Measurements from ENCODE around the gene FAM151A.

FAM151A gene

DNA sequence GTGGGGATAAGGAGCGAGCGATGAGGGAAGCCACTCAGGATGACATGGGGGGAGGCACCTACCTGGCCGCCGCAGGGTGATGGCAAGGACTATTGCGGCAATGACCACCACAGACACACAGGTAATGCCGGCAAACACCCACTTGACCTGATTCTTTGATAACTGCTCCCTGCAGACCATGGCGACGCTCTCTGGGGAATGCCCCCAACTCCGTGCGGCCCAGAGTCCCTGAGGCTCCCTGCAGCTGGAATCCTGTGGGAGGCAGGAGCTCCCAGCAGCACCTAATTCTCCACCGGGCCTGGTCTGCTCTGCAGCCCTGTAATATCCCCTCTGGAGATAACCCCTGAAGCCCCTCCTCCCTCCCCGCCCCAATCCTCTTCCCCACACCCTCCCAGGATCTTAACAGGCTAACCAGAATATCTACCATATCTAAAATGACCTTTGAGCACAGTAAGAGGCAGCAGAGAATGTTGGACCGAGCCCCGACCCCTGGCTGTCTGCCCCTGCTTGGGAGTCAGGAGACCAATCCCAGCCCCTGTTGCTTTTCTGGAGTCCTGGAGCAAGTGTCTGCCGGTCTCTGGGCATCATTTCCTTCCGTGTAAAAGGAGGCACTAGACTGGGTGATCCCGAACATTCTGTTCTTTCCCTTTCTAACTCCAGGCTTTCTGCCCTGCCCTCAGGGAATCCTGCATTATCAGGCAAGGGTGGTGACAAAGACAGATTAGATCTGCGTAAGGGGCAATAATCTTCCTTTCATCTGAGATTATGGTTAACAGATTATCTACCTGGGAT, at the start of gene FAM151A:
Gene FAM151A, minus strand, starts transcription at position 310 of the 792 bp plus-strand sequence. Its CDS starts 130 bp downstream, at position 180.
- no peak for DNase-seq (ENCODE audit: low spot score)

DNA sequence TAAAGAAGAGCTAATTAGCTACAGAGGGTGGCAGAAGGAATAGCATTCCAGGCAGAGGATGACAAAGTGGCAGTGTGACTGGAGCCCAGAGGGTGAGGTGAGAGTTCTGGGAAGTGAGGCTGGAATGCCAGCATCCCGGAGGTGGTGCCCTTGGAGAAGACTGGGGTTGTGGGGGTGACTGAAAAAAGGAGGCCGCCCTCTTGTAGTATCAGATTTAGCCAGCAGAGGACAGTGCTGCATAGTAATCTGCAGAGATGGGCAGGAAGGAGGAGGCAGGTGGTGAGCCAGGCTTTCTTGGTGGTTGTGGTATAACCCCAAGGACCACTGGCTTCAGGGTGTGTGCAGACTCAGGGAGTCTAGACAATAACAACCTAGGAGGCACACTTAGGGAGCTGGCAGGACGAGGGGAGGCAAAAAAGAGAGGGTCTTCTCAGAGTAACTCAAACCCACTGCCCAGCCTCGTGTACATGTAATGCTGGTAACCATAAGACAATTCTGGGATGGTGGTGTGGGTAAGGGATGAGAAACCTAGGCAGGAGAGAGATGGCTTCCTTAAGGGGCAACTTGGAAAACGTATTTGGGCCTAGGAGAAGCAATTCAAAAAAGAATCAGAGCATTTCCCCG, 48.8 kb upstream of the FAM151A start:
- DNase-seq (ENCODE audit: low spot score): peak; percentile 23

DNA sequence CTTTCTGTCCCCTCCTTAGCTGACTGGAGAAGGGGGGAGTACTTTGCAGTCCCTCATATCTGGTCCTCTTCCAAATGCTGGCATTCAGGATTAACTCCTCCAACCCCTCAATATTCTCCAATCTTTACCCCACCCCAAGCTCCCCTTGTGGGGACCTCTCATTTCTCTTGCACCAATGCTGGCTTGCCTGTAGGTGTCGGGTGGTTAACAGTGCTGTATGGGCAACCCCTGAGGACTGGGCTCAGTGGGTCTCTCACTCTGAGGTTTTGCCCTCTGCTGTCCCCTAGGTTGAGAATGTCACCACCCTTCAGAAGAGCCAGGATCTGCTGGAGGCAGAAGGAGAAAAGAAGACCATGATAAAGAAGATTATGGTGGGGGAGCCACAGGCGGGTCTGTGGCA, 45.2 kb upstream of the FAM151A start:
- DNase-seq (ENCODE audit: low spot score): no peak

- no peak for DNase-seq (ENCODE audit: low spot score)
Measured at GRCh38 chr1:54667797-54668196, 44.5 kb upstream of the FAM151A start.

GRCh38 chr1:54666333-54666732, 43.0 kb upstream of the FAM151A start:
- DNase-seq (ENCODE audit: low spot score): no peak

GRCh38 chr1:54665852-54666251, 42.5 kb upstream of the FAM151A start:
- no peak for DNase-seq (ENCODE audit: low spot score)

DNA sequence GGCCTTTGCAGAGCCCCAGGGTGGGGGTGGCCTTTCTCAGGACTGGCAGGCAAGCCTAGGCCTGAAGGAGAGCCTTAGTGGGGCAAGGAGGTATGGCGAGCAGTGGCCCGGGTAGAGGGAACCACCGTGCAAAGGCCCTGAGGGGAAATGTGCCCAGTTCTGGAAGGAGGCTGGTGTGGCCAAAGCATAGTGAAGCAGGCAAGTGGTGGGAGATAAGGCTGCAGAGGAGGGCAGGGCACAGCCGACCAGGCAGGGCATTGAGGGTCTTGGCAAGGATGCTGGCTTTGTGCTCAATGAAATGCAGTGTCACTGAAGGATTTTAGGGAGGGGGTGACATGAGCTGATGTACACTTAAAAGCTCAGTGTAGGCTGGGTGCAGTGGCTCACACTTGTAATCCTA, 41.0 kb upstream of the FAM151A start:
- no peak for DNase-seq (ENCODE audit: low spot score)

GRCh38 chr1:54663725-54664124, 40.4 kb upstream of the FAM151A start:
- no peak for DNase-seq (ENCODE audit: low spot score)

DNA sequence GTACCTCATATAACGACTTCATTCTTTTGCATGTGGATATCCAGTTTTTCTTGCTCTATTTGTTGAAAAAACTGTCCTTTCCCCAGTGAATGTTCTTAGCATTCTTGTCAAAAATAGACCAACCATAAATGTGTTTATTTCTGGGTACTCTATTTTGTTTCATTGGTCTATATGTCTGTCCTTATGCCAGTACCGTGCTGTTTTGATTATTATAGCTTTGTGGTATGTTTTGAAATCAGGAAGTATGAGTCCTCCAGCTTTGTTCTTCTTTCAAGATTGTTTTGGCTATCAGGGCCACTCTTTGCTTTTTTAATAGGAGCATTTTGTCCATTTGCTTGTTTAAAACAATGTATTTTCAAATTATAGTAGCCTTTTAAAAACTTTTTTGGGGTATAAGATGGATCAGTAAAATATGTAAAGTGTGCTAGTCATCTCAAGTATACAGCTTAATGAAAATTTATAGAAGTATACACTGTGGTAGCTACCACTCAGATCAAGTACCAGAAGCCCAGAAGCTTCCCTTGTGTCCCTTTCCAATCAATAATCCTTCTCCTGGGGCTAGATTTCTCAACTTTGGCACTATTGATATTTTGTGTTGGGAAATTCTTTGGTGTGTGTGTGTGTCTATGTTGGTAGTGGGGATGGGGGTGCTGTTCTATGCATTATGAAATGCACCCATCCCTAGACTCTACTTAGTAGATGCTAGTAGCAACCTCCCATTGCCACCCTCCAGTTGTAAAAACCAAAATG, 35.0 kb upstream of the FAM151A start:
- DNase-seq (ENCODE audit: low spot score): no peak

DNA sequence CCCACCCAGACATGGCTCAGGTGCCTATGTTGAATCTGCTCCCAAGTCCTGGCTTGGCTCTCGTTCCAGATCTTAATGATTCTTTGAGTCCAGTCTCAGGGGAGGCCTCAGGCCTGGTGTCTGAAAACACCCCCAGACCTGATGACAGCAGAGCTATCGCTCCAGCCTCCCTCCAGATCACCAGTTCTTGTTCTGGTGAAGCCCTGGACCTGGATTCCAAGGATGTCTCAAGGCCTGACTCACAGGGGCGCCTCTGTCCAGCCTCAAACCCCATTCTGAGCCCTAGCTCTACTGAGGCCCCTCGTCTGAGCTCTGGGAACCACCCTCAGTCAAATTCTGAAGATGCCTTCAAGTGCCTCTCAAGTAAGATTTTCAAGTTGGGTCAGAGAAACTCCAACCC, 29.7 kb upstream of the FAM151A start:
- DNase-seq (ENCODE audit: low spot score): no peak

GRCh38 chr1:54652168-54652567, 28.8 kb upstream of the FAM151A start:
- DNase-seq (ENCODE audit: low spot score): no peak

DNA sequence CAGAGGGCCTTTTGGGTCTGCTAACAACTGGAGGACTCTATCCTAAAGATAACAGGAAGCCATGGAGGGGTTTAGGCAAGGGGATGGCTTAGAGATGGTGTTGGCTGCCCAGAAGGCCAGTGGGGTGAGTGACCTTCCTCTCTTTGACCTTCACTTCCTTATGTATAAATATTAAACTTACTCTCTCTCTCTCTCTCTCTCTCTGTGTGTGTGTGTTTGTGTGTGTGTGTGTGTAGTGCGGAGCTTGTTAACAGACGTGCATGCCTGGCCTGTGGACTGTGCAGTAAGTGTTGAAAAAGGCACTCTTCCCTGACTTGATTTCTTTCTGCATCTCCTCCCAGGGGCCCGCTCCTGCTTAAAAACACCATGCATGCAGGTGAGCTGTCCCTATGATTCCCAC, 28.3 kb upstream of the FAM151A start:
- DNase-seq (ENCODE audit: low spot score): no peak

GRCh38 chr1:54650417-54650816, 27.1 kb upstream of the FAM151A start:
- no peak for DNase-seq (ENCODE audit: low spot score)

GRCh38 chr1:54649921-54650320, 26.6 kb upstream of the FAM151A start:
- DNase-seq (ENCODE audit: low spot score): no peak

GRCh38 chr1:54649130-54649898, 26.0 kb upstream of the FAM151A start:
- no peak for DNase-seq (ENCODE audit: low spot score)

- no peak for DNase-seq (ENCODE audit: low spot score)
Measured at GRCh38 chr1:54645806-54646676, 22.7 kb upstream of the FAM151A start.

- no peak for DNase-seq (ENCODE audit: low spot score)
Measured at GRCh38 chr1:54643736-54644135, 20.4 kb upstream of the FAM151A start.

DNA sequence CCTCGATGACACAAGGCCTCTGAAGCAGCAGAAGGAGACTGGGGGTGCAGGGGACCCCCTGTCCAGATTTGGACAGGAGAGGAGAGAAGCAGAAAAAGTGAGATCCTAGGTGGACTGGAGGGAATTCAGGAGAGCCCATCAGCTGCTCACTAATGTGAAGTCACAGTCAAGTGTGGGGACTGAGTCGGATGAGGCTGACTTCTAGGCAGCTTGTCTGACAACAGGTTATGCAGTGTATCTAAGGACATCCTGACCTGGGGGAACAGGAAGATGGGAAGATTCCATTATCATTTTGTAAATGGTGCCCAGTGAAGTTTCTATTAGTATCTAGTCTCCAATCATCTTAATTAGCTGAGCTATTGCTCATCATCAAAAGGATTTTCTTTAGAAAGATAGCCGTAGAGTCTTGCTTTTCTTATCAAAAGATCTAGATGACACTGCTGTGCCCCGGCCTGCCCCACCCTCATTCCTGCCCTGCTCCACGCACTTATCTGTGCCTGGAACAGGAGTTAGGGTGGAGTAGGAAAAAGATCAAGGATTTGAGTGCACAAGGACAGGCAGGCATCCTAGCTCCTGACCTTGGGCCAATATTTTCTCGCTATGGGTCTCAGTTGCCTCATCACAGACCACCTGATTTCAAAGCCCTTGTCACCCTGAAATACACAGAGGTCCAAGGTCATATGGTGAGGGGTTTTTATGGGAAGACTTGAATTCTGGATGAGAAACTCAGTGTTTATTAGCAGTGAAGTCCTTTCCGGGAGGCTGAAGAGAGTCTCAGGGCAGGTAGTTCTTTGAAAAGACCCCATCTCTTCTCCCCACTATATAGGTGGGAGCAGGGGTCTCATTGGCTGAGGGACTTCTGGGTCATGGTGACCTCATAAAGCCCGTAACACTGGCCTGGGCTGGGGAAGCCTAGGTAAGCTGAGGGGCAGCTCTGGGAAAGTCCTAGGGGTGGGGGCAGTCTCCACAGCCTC, 17.8 kb upstream of the FAM151A start, which contains the start of gene MROH7:
Gene MROH7, plus strand, starts transcription at position 924 of the 974 bp plus-strand sequence. CDS start 11,141 bp downstream, outside the sequence.
- DNase-seq (ENCODE audit: low spot score): no peak

DNA sequence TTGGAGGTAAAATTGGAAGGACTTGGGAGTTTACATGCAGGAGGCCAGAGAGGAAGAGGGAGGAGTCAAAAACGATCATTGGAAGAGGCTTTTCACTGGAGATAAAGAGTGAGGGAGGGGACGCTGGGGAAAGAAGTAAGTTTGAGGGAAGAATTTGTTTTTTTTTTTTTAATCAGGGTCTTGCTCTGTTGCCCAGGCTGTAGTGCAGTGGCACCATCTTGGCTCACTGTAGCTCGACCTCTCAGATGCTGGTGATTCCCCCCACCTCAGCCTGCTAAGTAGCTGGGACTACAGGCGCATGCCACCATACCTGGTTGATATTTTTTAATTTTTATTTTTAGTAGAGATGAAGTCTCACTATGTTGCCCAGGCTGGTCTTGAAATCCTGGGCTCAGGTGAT, 17.0 kb upstream of the FAM151A start:
- DNase-seq (ENCODE audit: low spot score): no peak

All from cerebellar cortex (tissue), 1 donor.